ENCODE measurements around the gene GLRX.
"Not testable (repeated sequence)": the region's sequence is repeated elsewhere in the genome, so short reads cannot be mapped to it uniquely, and the experiment has no call there.

GLRX gene

GRCh38 chr5:95857185-95857945 is 34.8 kb upstream of the GLRX start:
- DNase-seq (ENCODE audit: extremely low read depth, insufficient read length): no peak
- Histone ChIP-seq H3K36me3 (ENCODE audit: control insufficient read depth, insufficient read depth, low read length) (no peaks in the 10 kb centered on the region), H3K27me3 (replicated peaks; ENCODE audit: control insufficient read depth, insufficient read depth, low read length) (no peaks in the 10 kb centered on the region), H3K4me3 (replicated peaks; ENCODE audit: low read depth, low read length) (no peak overlapping the region)
- TF ChIP-seq, protein P1, sequence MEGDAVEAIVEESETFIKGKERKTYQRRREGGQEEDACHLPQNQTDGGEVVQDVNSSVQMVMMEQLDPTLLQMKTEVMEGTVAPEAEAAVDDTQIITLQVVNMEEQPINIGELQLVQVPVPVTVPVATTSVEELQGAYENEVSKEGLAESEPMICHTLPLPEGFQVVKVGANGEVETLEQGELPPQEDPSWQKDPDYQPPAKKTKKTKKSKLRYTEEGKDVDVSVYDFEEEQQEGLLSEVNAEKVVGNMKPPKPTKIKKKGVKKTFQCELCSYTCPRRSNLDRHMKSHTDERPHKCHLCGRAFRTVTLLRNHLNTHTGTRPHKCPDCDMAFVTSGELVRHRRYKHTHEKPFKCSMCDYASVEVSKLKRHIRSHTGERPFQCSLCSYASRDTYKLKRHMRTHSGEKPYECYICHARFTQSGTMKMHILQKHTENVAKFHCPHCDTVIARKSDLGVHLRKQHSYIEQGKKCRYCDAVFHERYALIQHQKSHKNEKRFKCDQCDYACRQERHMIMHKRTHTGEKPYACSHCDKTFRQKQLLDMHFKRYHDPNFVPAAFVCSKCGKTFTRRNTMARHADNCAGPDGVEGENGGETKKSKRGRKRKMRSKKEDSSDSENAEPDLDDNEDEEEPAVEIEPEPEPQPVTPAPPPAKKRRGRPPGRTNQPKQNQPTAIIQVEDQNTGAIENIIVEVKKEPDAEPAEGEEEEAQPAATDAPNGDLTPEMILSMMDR (IDR thresholded peaks at IDR 0.05; ENCODE audit: insufficient read depth, low read length, poor library complexity, severe bottlenecking): no peak

DNA sequence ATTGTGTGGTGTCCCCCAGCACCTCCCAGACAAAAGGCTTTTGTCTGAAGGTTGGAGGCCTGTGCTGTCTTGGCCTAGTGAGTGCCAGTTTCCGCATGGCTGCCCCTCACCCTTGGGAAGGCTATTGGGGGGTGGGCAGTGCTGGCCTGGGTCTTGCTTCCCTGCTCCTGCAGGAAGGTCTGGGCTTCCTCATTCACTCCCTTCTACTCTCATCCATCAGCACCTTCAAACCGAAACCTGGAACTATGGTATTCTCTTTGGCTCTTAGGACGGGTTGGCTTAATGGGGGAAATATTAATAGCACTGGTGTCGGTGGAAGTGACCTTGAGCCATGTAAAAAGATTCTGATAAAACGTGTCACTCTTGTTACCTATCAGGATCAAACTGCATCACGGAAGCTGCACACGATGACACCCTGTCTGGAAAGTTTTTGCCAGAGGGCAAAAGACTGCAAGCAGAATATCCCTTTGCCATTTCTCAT is 34.0 kb upstream of the GLRX start:
- Histone ChIP-seq H3K4me3 (replicated peaks; ENCODE audit: low read depth, low read length) (no peak overlapping the region), H3K36me3 (ENCODE audit: control insufficient read depth, insufficient read depth, low read length) (no peaks in the 10 kb centered on the region), H3K27me3 (replicated peaks; ENCODE audit: control insufficient read depth, insufficient read depth, low read length) (no peaks in the 10 kb centered on the region)
- DNase-seq (ENCODE audit: extremely low read depth, insufficient read length): no peak
- TF ChIP-seq, protein P1 (IDR thresholded peaks at IDR 0.05; ENCODE audit: insufficient read depth, low read length, poor library complexity, severe bottlenecking): no peak

DNA sequence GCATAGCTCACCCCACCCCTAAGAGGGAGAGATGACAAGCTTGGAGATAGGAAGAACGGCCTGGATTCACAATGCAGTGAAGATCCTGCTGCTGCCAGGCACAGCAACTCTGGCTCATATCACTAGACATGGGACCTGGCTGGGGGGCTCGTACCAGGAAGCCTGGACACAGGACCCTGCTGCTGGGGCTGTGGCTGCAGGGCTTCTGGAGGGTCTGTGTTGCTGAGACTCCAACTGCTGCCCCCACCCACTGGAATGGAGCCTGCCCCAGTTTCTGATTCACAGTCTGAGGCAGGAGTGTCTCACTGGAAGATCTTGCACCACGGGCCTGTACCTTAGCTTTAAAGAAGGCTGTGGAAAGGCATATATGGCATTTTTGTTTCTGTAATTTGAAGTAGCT is 31.0 kb upstream of the GLRX start:
- Histone ChIP-seq H3K36me3 (ENCODE audit: control insufficient read depth, insufficient read depth, low read length) (no peaks in the 10 kb centered on the region), H3K27me3 (replicated peaks; ENCODE audit: control insufficient read depth, insufficient read depth, low read length) (no peaks in the 10 kb centered on the region), H3K4me3 (replicated peaks; ENCODE audit: low read depth, low read length) (no peak overlapping the region)
- no peak for DNase-seq (ENCODE audit: extremely low read depth, insufficient read length)
- TF ChIP-seq, protein P1 (IDR thresholded peaks at IDR 0.05; ENCODE audit: insufficient read depth, low read length, poor library complexity, severe bottlenecking): no peak

GRCh38 chr5:95852567-95852966 is 30.0 kb upstream of the GLRX start:
- no peak overlapping the region for H3K4me3 ChIP-seq (replicated peaks; ENCODE audit: low read depth, low read length)
- DNase-seq (ENCODE audit: extremely low read depth, insufficient read length): no peak
- no peaks in the 10 kb centered on the region for H3K27me3 ChIP-seq (replicated peaks; ENCODE audit: control insufficient read depth, insufficient read depth, low read length)
- H3K36me3 ChIP-seq (ENCODE audit: control insufficient read depth, insufficient read depth, low read length): no peaks in the 10 kb centered on the region
- TF ChIP-seq, protein P1 (IDR thresholded peaks at IDR 0.05; ENCODE audit: insufficient read depth, low read length, poor library complexity, severe bottlenecking): no peak

GRCh38 chr5:95851141-95851540 is 28.6 kb upstream of the GLRX start:
- DNase-seq (ENCODE audit: extremely low read depth, insufficient read length); H3K36me3 ChIP-seq (ENCODE audit: control insufficient read depth, insufficient read depth, low read length); H3K27me3 ChIP-seq (replicated peaks; ENCODE audit: control insufficient read depth, insufficient read depth, low read length); H3K4me3 ChIP-seq (replicated peaks; ENCODE audit: low read depth, low read length): not testable (repeated sequence)

DNA sequence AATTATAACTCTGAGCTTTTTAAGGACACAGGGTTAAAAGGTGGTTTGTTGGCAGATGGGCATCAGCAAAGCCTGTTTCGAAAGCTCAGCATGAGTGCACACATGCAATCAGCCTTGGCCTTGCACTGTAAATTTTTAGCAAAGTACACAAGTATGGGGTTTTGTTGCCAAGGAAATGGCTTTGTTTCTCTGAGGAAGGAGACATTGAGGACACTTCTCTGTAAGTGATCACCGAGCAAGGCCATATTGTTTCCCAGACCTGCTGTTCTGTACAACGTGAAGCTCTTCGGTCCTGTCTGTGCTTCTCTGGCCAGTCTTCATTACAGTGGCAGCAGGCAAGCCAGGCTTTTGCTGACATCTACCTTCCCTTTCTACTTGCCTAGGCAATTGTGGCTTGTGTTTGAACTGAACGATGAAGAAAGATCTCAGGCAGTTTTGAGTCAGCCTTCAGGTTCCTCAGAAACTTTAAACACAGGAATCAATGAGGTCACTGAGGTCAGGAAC is 27.9 kb upstream of the GLRX start:
- no peak overlapping the region for H3K4me3 ChIP-seq (replicated peaks; ENCODE audit: low read depth, low read length)
- TF ChIP-seq, protein P1 (IDR thresholded peaks at IDR 0.05; ENCODE audit: insufficient read depth, low read length, poor library complexity, severe bottlenecking): no peak
- no peaks in the 10 kb centered on the region for H3K36me3 ChIP-seq (ENCODE audit: control insufficient read depth, insufficient read depth, low read length)
- no peak for DNase-seq (ENCODE audit: extremely low read depth, insufficient read length)
- H3K27me3 ChIP-seq (replicated peaks; ENCODE audit: control insufficient read depth, insufficient read depth, low read length): no peaks in the 10 kb centered on the region
